HepG2 (cell line): ENCODE results near the gene WRAP73. TPM values are rescaled to one million over a fixed set of nuclear protein-coding genes. Genes with fewer than 3 reads are reported as not detected.

ENCODE experiments used
- ERF ChIP-seq: IDR thresholded peaks from 2 replicates; pipeline ENCODE4 v1.6.1; 2018; ENCODE audit warnings: missing biosample characterization, missing genetic modification reagents
- FOXK1 ChIP-seq: sonication (generic); formaldehyde crosslinking; IDR thresholded peaks from 2 replicates; pipeline ENCODE4 v1.4.0; 2020; ENCODE audit warnings: low read depth, missing genetic modification reagents, borderline replicate concordance
- HOXA9 ChIP-seq: sonication (generic); formaldehyde crosslinking; IDR thresholded peaks from 2 replicates; pipeline ENCODE4 v1.8.1; 2022; ENCODE audit warnings: missing genetic modification reagents, mild to moderate bottlenecking, moderate library complexity, borderline replicate concordance
- IKZF1 ChIP-seq: fragments of 450-650 bp; IDR thresholded peaks from 2 replicates; pipeline ENCODE4 v1.7.1; 2016
- MED1 ChIP-seq: sonication (generic); formaldehyde crosslinking; IDR thresholded peaks from 2 replicates; pipeline ENCODE4 v1.4.0; 2020; ENCODE audit warnings: missing genetic modification reagents
- MIER2 ChIP-seq: IDR thresholded peaks from 2 replicates; pipeline ENCODE4 v1.6.1; 2016; ENCODE audit warnings: missing biosample characterization, missing genetic modification reagents
- MXI1 ChIP-seq: IDR thresholded peaks from 3 replicates; pipeline ENCODE4 v1.6.1; 2012; ENCODE audit warnings: low read depth, low read length, inconsistent platforms, borderline replicate concordance
- PHB2 ChIP-seq: fragments of 450-650 bp; IDR thresholded peaks from 2 replicates; pipeline ENCODE4 v1.6.1; 2018; ENCODE audit not compliant: partially characterized antibody
- RNF2 ChIP-seq: fragments of 450-650 bp; conservative IDR thresholded peaks from 2 replicates; pipeline ENCODE4 v1.6.1; 2016; ENCODE audit warnings: low read depth
- ZFP36 ChIP-seq: fragments of 150-350 bp; IDR thresholded peaks from 2 replicates; pipeline ENCODE4 v1.6.1; 2018; ENCODE audit warnings: borderline replicate concordance, low read length, low read depth; ENCODE audit not compliant: partially characterized antibody
- ZNF225 ChIP-seq: sonication (generic); formaldehyde crosslinking; IDR thresholded peaks from 2 replicates; pipeline ENCODE4 v1.4.0; 2020; ENCODE audit warnings: mild to moderate bottlenecking, missing genetic modification reagents
- ZNF234 ChIP-seq: sonication (generic); formaldehyde crosslinking; conservative IDR thresholded peaks from 2 replicates; pipeline ENCODE4 v1.5.1; 2020; ENCODE audit warnings: mild to moderate bottlenecking, missing genetic modification reagents
- ZNF383 ChIP-seq: sonication (generic); formaldehyde crosslinking; IDR thresholded peaks from 2 replicates; pipeline ENCODE4 v1.4.0; 2020; ENCODE audit warnings: missing genetic modification reagents, mild to moderate bottlenecking, borderline replicate concordance
- ZNF451 ChIP-seq: sonication (generic); formaldehyde crosslinking; IDR thresholded peaks from 2 replicates; pipeline ENCODE4 v1.5.0; 2020; ENCODE audit warnings: mild to moderate bottlenecking, missing genetic modification reagents
- ZNF460 ChIP-seq: sonication (generic); formaldehyde crosslinking; IDR thresholded peaks from 2 replicates; pipeline ENCODE4 v1.5.1; 2020; ENCODE audit warnings: missing genetic modification reagents, mild to moderate bottlenecking, borderline replicate concordance
- ZNF552 ChIP-seq: sonication (generic); formaldehyde crosslinking; IDR thresholded peaks from 2 replicates; pipeline ENCODE4 v1.9.0; 2022; ENCODE audit warnings: missing genetic modification reagents, mild to moderate bottlenecking, borderline replicate concordance
- polyA plus RNA-seq, 8 experiments: library from polyadenylated mRNA; depleted of rRNA in 3 of 8; stranded (reverse) in 7 of 8; unstranded in 1 of 8; fragments of >200 nt; fragmentation: Illumina TruSeq in 4 of 8; extraction: Trizol in 4 of 8; gene quantifications; 2 replicates each; pipeline versions ENCODE4 v1.2.1 to v1.2.3, GENCODE V29; 2011 to 2016; ENCODE audit warnings: low read depth in 4 of 8, missing spikeins in 1 of 8, mixed read lengths in 1 of 8; ENCODE audit not compliant: insufficient read depth in 1 of 8
- total RNA-seq, 5 experiments: library from RNA; depleted of rRNA; stranded (reverse); fragments of >200 nt; fragmentation: Illumina TruSeq; extraction: Trizol; gene quantifications; 2 replicates each; pipeline ENCODE4 v1.2.3, GENCODE V29; 2016; ENCODE audit warnings: low read depth in 1 of 5
- TF ChIP-seq, protein P1 (sequence below): sonication (generic); formaldehyde crosslinking; IDR thresholded peaks from 2 replicates; pipeline ENCODE4 v1.8.0; 2022; ENCODE audit warnings: low read depth, missing genetic modification reagents
- TF ChIP-seq, protein P2 (sequence below), 2 experiments: fragments of 450-650 bp in 1 of 2; sonication (generic) in 1 of 2; formaldehyde crosslinking in 1 of 2; IDR thresholded peaks; 2 replicates each; pipeline versions ENCODE4 v1.6.1 to v1.8.0; 2016 to 2022; ENCODE audit warnings: antibody characterized with exemption in 1 of 2, mild to moderate bottlenecking in 1 of 2, missing genetic modification reagents in 1 of 2

WRAP73 gene
- total and polyA plus RNA-seq, 2 of the 13 experiments (the other 11 are each of a cell fraction or from before 2014, with no cell fraction given), result 18.1 to 40.4 TPM

DNA sequence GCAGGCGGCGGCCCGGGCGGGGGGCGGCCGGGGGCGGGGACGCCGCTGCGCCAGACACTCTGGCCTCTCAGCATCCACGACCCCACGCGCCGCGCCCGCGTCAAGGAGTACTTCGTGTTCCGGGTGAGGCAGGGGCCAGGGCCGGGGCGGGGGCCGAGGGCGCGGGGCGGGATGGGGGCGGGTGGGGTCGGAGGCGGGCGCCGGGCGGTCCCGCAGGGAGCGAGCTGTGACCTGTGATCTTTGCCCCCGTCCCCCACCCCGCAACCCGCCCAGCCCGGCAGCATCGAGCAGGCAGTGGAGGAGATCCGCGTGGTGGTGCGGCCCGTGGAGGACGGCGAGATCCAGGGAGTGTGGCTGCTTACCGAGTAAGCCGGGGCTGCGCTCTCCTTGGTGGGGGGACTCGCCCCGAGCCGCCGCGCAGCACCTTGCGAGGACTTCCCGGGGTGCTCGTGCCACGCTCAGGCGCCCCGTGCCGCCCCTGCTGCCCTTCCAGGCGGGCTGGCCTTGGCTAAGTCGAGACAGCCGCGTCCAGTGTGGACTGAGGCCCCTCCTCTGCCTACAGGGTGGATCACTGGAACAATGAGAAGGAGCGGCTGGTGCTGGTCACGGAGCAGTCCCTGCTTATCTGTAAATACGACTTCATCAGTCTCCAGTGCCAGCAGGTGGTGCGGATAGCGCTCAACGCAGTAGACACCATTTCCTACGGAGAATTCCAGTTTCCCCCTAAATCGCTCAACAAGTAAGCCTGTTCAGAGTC is 24.6 kb downstream of the WRAP73 start (continued):
- TF ChIP-seq, protein P1, sequence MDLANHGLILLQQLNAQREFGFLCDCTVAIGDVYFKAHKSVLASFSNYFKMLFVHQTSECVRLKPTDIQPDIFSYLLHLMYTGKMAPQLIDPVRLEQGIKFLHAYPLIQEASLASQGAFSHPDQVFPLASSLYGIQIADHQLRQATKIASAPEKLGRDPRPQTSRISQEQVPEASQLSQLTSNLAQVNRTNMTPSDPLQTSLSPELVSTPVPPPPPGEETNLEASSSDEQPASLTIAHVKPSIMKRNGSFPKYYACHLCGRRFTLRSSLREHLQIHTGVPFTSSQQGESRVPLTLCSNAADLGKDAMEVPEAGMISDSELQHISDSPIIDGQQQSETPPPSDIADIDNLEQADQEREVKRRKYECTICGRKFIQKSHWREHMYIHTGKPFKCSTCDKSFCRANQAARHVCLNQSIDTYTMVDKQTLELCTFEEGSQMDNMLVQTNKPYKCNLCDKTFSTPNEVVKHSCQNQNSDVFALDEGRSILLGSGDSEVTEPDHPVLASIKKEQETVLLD (CRISPR knock-in tag), result peak; percentile 24; the same call in 1 of the 2 replicates
- TF ChIP-seq ZNF383 (CRISPR knock-in tag), result no peak
- 0 out of 2 replicates have a peak, but pooled peaks have one; percentile 63 for TF ChIP-seq ZNF225 (CRISPR knock-in tag)
- no peak; the same call in 1 of the 2 replicates for TF ChIP-seq ZNF234 (CRISPR knock-in tag)
- no peak for TF ChIP-seq MED1 (CRISPR knock-in tag)
- TF ChIP-seq ERF, result no peak
- TF ChIP-seq MIER2, result no peak
- peak; percentile 22; the same call in 1 of the 3 replicates for TF ChIP-seq MXI1
- TF ChIP-seq ZNF460, result no peak
- 0 out of 2 replicates have a peak, but pooled peaks have one; percentile 63 for TF ChIP-seq RNF2
- TF ChIP-seq IKZF1, result no peak
- TF ChIP-seq PHB2, result no peak
- TF ChIP-seq ZNF552, result no peak
- TF ChIP-seq, protein P2, sequence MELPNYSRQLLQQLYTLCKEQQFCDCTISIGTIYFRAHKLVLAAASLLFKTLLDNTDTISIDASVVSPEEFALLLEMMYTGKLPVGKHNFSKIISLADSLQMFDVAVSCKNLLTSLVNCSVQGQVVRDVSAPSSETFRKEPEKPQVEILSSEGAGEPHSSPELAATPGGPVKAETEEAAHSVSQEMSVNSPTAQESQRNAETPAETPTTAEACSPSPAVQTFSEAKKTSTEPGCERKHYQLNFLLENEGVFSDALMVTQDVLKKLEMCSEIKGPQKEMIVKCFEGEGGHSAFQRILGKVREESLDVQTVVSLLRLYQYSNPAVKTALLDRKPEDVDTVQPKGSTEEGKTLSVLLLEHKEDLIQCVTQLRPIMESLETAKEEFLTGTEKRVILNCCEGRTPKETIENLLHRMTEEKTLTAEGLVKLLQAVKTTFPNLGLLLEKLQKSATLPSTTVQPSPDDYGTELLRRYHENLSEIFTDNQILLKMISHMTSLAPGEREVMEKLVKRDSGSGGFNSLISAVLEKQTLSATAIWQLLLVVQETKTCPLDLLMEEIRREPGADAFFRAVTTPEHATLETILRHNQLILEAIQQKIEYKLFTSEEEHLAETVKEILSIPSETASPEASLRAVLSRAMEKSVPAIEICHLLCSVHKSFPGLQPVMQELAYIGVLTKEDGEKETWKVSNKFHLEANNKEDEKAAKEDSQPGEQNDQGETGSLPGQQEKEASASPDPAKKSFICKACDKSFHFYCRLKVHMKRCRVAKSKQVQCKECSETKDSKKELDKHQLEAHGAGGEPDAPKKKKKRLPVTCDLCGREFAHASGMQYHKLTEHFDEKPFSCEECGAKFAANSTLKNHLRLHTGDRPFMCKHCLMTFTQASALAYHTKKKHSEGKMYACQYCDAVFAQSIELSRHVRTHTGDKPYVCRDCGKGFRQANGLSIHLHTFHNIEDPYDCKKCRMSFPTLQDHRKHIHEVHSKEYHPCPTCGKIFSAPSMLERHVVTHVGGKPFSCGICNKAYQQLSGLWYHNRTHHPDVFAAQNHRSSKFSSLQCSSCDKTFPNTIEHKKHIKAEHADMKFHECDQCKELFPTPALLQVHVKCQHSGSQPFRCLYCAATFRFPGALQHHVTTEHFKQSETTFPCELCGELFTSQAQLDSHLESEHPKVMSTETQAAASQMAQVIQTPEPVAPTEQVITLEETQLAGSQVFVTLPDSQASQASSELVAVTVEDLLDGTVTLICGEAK (IDR thresholded peaks at IDR 0.05), result no peak
- TF ChIP-seq, protein P2 (CRISPR knock-in tag; IDR thresholded peaks at IDR 0.05), result peak; percentile 32; the same call in 1 of the 2 replicates
- TF ChIP-seq HOXA9 (CRISPR knock-in tag), result no peak
- no peak for TF ChIP-seq ZFP36
- TF ChIP-seq FOXK1 (CRISPR knock-in tag), result no peak
- peak; percentile 91 for TF ChIP-seq ZNF451 (CRISPR knock-in tag)
